Activated T-helper 1 cell treated with Interleukin-2 at 50 U/mL for 16 hours (primary cell): ENCODE results near the gene PDLIM3.
"Not testable (repeated sequence)": the region's sequence is repeated elsewhere in the genome, so short reads cannot be mapped to it uniquely, and the experiment has no call there.

ENCODE experiments used
- DNase-seq: peaks from one replicate; pipeline ENCODE4 v3.0.0-alpha.2; 2020; ENCODE audit warnings: low read depth

Gene PDLIM3

DNA sequence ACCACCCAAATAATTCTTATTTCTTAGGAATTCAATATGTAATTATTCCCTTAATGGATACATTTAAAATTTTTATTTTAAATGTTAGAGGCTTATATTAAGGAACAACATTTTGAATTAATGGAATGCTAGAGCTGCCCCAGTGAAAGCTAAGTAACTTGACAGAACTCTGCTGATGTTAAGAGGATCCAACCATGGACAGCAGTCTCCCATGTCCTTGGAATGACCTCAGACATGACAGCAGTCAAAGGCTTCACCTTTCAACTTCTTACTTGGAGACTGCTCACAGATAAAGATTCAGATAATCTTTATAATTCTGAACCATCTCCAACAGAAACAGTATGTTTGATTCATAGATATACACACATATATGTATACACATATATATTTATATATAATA lies 17.2 kb downstream of the PDLIM3 start:
- no peak for DNase-seq

GRCh38 chr4:185515248-185515647 lies 20.1 kb downstream of the PDLIM3 start:
- DNase-seq = no peak

GRCh38 chr4:185514182-185514697 lies 21.1 kb downstream of the PDLIM3 start:
- DNase-seq = no peak

DNA sequence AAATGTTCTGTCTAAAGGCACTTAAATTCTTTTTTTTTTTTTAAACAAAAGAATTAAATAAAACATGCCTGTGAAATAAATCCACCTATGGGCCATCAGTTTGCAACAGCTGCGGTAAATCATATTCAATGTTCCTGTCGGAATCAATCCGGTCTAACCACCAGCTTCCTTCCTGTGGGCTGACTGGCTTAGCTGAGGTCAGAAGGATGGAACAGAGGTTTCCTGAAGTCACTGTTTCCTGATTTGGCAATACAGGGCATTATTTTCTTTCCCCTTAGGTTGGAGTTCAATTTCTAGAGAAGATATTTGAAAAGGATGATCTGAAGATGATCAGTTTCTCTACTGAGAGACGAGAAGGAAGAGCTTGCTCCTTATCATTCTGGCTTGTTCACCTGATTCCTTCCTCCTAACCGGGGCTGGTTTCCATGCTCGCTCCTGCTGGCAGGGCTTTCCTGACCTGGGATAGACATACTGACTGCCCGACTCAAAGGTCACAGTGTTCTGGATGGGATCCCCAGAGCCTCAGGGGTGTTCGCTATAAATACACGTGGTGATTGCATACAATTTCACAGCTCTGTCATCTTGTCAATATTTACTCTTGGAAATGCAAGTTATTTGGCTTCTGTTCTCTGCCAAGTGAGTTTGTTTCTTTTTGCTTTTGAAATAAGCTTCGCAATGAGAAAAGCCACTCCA lies 21.7 kb downstream of the PDLIM3 start:
- no peak for DNase-seq

- DNase-seq = no peak
These were observed 22.8 kb downstream of the PDLIM3 start for GRCh38 chr4:185512516-185512915.

DNA sequence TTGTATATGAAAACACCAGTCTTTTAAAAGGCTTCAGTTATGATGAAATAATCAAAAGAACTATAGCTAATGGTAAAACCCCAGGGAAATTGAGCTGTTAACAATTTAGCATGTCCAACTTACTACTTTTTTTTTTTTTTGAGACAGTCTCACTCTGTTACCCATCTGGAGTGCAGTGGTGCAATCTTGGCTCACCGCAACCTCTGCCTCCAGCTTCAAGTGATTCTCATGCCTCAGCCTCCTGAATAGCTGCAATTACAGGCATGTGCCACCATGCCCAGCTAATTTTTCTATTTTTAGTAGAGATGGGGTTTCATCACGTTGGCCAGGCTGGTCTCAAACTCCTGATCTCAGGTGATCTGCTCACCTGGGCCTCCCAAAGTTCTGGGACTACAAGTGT lies 24.1 kb downstream of the PDLIM3 start:
- DNase-seq = not testable (repeated sequence)

DNA sequence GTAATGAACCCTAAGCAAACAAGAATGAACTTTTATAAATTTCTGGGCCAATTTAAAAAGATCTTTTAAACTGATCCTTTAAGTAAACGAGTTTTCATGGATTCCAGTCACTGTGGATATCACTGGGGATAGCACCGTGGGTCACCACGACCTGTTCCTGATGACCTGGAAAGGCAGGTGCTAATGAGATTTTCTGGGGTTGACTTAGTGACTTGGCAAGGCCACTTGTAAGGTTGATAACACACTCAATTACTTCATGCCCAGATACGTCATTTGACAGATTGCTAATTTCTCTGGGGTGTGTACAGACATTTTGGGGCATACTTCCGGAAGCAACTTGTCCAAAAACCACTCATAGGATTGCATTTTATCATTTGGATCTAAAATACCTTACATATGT lies 24.5 kb downstream of the PDLIM3 start:
- no peak for DNase-seq

GRCh38 chr4:185508181-185508580 lies 27.1 kb downstream of the PDLIM3 start:
- DNase-seq = no peak

GRCh38 chr4:185506422-185506821 lies 28.9 kb downstream of the PDLIM3 start:
- DNase-seq = no peak

- DNase-seq = no peak
These were observed 30.9 kb downstream of the PDLIM3 start for GRCh38 chr4:185504098-185505047.

DNA sequence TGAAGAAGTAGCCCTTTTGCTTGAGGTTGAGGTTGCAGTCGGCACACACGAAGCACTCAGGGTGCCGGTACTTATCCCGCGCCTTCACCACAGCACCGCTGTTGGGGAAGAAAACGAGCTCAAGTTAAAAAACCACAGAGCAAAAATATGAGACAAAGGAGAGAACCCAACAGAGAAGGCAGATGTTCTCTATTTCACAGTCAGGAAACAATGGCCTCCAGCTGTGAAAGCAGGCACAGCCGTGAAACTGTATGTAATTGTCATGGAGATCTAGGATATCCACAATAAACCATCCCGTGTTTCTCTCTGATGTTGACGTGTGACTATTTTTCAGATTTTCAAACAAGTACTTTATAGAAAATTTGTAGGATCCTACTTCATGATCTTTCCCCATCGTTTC lies 32.9 kb downstream of the PDLIM3 start:
- no peak for DNase-seq

DNA sequence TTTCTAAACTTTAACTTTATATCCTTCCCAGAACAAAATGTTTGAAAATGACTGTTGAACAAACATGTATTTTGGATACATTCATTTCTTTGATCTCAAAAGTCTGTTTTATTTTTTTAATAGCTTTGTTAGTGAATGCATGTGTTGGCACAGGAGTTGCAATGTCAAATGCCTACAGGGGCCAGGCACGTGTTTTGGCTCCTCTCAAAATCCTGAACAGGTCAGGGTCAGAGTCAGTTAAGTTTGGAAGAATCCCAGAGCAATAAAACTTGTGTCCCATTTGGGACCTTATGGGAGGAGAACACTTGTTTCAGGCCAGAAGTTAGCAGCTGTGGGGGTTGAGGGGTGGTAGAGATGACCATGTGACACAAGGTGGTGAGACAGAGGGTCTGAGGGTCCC lies 34.7 kb downstream of the PDLIM3 start:
- DNase-seq = no peak

DNA sequence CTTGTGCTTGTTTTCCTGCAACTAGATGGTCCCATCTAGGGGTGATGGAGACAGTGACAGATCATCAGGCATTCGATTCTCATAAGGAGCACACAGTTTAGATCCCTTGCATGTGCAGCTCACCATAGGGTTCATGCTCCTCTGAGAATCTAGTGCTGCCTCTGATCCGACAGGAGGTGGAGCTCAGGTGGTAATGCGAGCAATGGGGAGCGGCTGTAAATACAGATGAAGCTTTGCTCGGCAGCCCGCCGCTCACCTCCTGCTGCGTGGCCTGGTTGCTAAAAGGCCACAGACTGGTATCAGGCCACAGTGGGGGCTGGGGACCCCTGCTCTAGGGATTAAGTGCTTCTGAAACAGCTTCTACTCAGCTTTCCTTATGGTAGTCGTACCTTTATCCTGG lies 35.3 kb downstream of the PDLIM3 start:
- no peak for DNase-seq

- no peak for DNase-seq
These were observed 46.7 kb downstream of the PDLIM3 start for GRCh38 chr4:185488650-185489049.

GRCh38 chr4:185481401-185481800 lies 53.9 kb downstream of the PDLIM3 start:
- DNase-seq = no peak

GRCh38 chr4:185480016-185480732 lies 55.1 kb downstream of the PDLIM3 start:
- no peak for DNase-seq

DNA sequence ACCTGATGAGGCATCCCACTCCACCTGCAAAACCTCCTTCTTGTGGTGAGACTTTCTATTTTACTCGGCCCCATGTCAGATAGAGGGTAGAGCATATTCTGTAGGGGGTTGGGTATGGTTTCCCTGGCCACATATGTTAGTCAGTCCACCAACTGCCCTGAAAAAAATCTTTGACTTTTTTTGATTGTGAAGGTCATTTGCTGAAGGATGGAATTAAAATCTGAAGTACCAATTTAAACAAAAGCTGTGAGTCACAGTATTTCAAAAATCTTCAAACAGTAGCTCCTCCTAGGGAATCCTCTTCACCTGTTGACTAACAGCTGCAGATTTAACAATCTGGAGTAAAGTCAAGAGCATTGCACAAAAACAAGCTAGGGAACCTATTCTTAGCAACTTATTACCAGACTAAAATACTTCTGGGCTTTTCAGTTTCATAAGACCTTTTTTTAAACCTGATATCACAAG lies 55.8 kb downstream of the PDLIM3 start:
- no peak for DNase-seq

- no peak for DNase-seq
These were observed 62.1 kb downstream of the PDLIM3 start for GRCh38 chr4:185473247-185473646.

GRCh38 chr4:185472103-185472542 lies 63.2 kb downstream of the PDLIM3 start:
- no peak for DNase-seq

- DNase-seq = peak; percentile 87
These were observed 63.8 kb downstream of the PDLIM3 start, which contains the start of gene CCDC110 for GRCh38 chr4:185471235-185472102. TSS of gene CCDC110 (minus strand) at chr4:185471733. CDS start at chr4:185471683, 50 bp downstream.
